K562 (cell line): ENCODE measurements around the gene FAM174B. TPM values are rescaled to one million over a fixed set of nuclear protein-coding genes. Genes with fewer than 3 reads are reported as not detected.

Source experiments
- ATAC-seq: fragments of 200-7000 bp; cut with Tn5 transposase; 3 replicates; pipeline ENCODE4 v1.9.1; 2020; ENCODE audit warnings: moderate library complexity
- BruUV-seq: library from RNA; stranded (reverse); fragments of 400-500 nt; replicated peaks from 2 replicates; lab custom pipeline; 2021; lab: Mats Ljungman, UMichigan
- CTCF ChIA-PET: fragments of 300-600 bp; formaldehyde crosslinking; extraction: SDS; loops from one replicate; lab custom pipeline; 2021; ENCODE audit warnings: low intra/inter-chr PET ratio; lab: Yijun Ruan, JAX
- POLR2A ChIA-PET: fragments of 300-600, 350-650 bp; sonication (Branson Sonifier 250); formaldehyde crosslinking; extraction: SDS; loops from one replicate; lab custom pipeline; 2021; ENCODE audit warnings: antibody characterized with exemption, inconsistent platforms; lab: Yijun Ruan, JAX
- DNase-seq, 4 experiments: peaks; one replicate each; pipeline versions ENCODE4 v3.0.0 to v3.0.0-alpha.2; 2011 to 2018; ENCODE audit warnings: low spot score in 3 of 4, mixed read lengths in 3 of 4; ENCODE audit errors: extremely low read depth in 1 of 4
- FAIRE-seq: peaks from 2 replicates; lab custom pipeline; 2011; peaks lifted over from hg19 to GRCh38; lab: Jason Lieb, UNC
- H2AFZ ChIP-seq: 2 replicates; pipeline ENCODE4 v1.6.0; 2011; ENCODE audit warnings: low read depth, low read length, control low read depth, inconsistent platforms
- H3K27ac ChIP-seq: fragments of 200-600 bp; 3 replicates; pipeline ENCODE4 v1.8.0; 2011; ENCODE audit warnings: low read depth, mild to moderate bottlenecking, control low read depth, inconsistent platforms, low read length, moderate library complexity, mixed read lengths; ENCODE audit errors: extremely low read depth
- H3K27me3 ChIP-seq, 2 experiments: fragments of 300-600 bp in 1 of 2; 2 replicates in 1 of 2; 3 replicates in 1 of 2; pipeline versions ENCODE4 v1.6.0 to v1.8.0; 2011; ENCODE audit warnings: inconsistent platforms in 2 of 2, low read length in 2 of 2, mild to moderate bottlenecking in 1 of 2, mixed read lengths in 1 of 2, moderate library complexity in 1 of 2; ENCODE audit not compliant: control insufficient read depth in 2 of 2, insufficient read depth in 2 of 2
- H3K36me3 ChIP-seq: fragments of 300-600 bp; 3 replicates; pipeline ENCODE4 v1.8.0; 2011; ENCODE audit warnings: mild to moderate bottlenecking, low read length, inconsistent platforms; ENCODE audit not compliant: control insufficient read depth, insufficient read depth
- H3K4me1 ChIP-seq, 2 experiments: fragments of 200-600 bp in 1 of 2; replicated peaks in 1 of 2; 2 replicates in 1 of 2; 3 replicates in 1 of 2; pipeline versions ENCODE4 v1.5.1 to v1.8.0; 2011; ENCODE audit warnings: inconsistent platforms in 2 of 2, low read length in 2 of 2, mild to moderate bottlenecking in 1 of 2, mixed read lengths in 1 of 2, moderate library complexity in 1 of 2; ENCODE audit not compliant: control insufficient read depth in 2 of 2, insufficient read depth in 2 of 2
- H3K4me2 ChIP-seq: 2 replicates; pipeline ENCODE4 v1.6.1; 2011; ENCODE audit warnings: low read length, control low read depth, inconsistent platforms, mixed read lengths; ENCODE audit not compliant: insufficient read depth
- H3K4me3 ChIP-seq: fragments of 200-600 bp; sonication (generic), shearing (Covaris generic); 2 replicates; pipeline ENCODE4 v1.5.1; 2016; ENCODE audit warnings: control low read depth, inconsistent platforms
- H3K79me2 ChIP-seq: fragments of 200-600 bp; 3 replicates; pipeline ENCODE4 v1.8.0; 2011; ENCODE audit warnings: low read length, inconsistent platforms; ENCODE audit not compliant: control insufficient read depth, insufficient read depth
- H3K9ac ChIP-seq, 2 experiments: 2 replicates each; pipeline versions ENCODE4 v1.6.0 to v1.6.1; 2011; ENCODE audit warnings: low read depth in 2 of 2, low read length in 2 of 2, control low read depth in 1 of 2, inconsistent platforms in 1 of 2, mild to moderate bottlenecking in 1 of 2, mixed read lengths in 1 of 2; ENCODE audit not compliant: insufficient read depth in 1 of 2
- H3K9me1 ChIP-seq: one replicate; pipeline ENCODE4 v1.6.0; 2011; ENCODE audit warnings: inconsistent platforms, mild to moderate bottlenecking, low read length, moderate library complexity; ENCODE audit not compliant: control insufficient read depth, insufficient read depth
- H3K9me3 ChIP-seq: replicated peaks from 2 replicates; pipeline ENCODE4 v1.5.1; 2011; ENCODE audit warnings: low read depth, low read length, inconsistent platforms; ENCODE audit not compliant: control insufficient read depth, insufficient read depth
- H4K20me1 ChIP-seq: replicated peaks from 2 replicates; pipeline ENCODE4 v1.6.1; 2011; ENCODE audit warnings: low read length, inconsistent platforms, mixed read lengths; ENCODE audit not compliant: control insufficient read depth, insufficient read depth
- ATF2 ChIP-seq: sonication (generic); formaldehyde crosslinking; IDR thresholded peaks from 2 replicates; pipeline ENCODE4 v1.8.1; 2022; ENCODE audit warnings: missing genetic modification reagents
- BRD4 ChIP-seq: fragments of 200-600 bp; sonication (generic); IDR thresholded peaks from 2 replicates; pipeline ENCODE4 v1.6.1; 2017; ENCODE audit warnings: inconsistent platforms
- BRF1 ChIP-seq: IDR thresholded peaks from 3 replicates; pipeline ENCODE4 v1.6.1; 2011; ENCODE audit warnings: borderline replicate concordance, mild to moderate bottlenecking; ENCODE audit not compliant: insufficient read length; ENCODE audit errors: extremely low read depth
- CBX5 ChIP-seq: IDR thresholded peaks from 2 replicates; pipeline ENCODE4 v1.6.1; 2014; ENCODE audit warnings: low read depth, borderline replicate concordance
- DPF2 ChIP-seq: fragments of 450-650 bp; IDR thresholded peaks from 2 replicates; pipeline ENCODE4 v1.6.1; 2016
- ETV6 ChIP-seq, 3 experiments: fragments of 150-350 bp in 1 of 3; sonication (generic) in 1 of 3; formaldehyde crosslinking in 1 of 3; IDR thresholded peaks; 2 replicates each; pipeline versions ENCODE4 v1.6.1 to v1.8.0; 2014 to 2022; ENCODE audit warnings: borderline replicate concordance in 2 of 3, low read depth in 2 of 3, antibody characterized with exemption in 1 of 3, low read length in 1 of 3, mild to moderate bottlenecking in 1 of 3, missing genetic modification reagents in 1 of 3
- FOXA3 ChIP-seq, 2 experiments: fragments of 450-650 bp in 1 of 2; sonication (generic) in 1 of 2; formaldehyde crosslinking; IDR thresholded peaks in 1 of 2; conservative IDR thresholded peaks in 1 of 2; 2 replicates each; pipeline versions ENCODE4 v1.4.0 to v1.8.0; 2020 to 2022; ENCODE audit warnings: mild to moderate bottlenecking in 2 of 2, missing genetic modification reagents in 1 of 2
- HDGF ChIP-seq: fragments of 450-650 bp; IDR thresholded peaks from 2 replicates; pipeline ENCODE4 v1.6.1; 2016
- HNRNPUL1 ChIP-seq: fragments of 200-400 bp; formaldehyde crosslinking; IDR thresholded peaks from 2 replicates; pipeline ENCODE4 v1.6.1; 2017; ENCODE audit warnings: low read length
- PHTF2 ChIP-seq: fragments of 250-450 bp; sonication (Bioruptor Pico); IDR thresholded peaks from 2 replicates; pipeline ENCODE4 v1.5.0; 2021; ENCODE audit warnings: mild to moderate bottlenecking
- POLR3G ChIP-seq: IDR thresholded peaks from 2 replicates; pipeline ENCODE4 v1.6.1; 2011; ENCODE audit not compliant: insufficient read length, insufficient replicate concordance; ENCODE audit errors: extremely low read depth
- TCF15 ChIP-seq: fragments of 250-450 bp; sonication (Bioruptor Pico); IDR thresholded peaks from 2 replicates; pipeline ENCODE4 v1.8.0; 2022; ENCODE audit warnings: moderate library complexity, mild to moderate bottlenecking, inconsistent platforms
- ZNF354B ChIP-seq: fragments of 250-450 bp; sonication (Bioruptor Pico); IDR thresholded peaks from 2 replicates; pipeline ENCODE4 v1.4.0; 2020
- ZNF41 ChIP-seq: fragments of 250-450 bp; sonication (Bioruptor Pico); conservative IDR thresholded peaks from 2 replicates; pipeline ENCODE4 v1.4.0; 2020; ENCODE audit warnings: mild to moderate bottlenecking
- ZNF551 ChIP-seq: fragments of 250-450 bp; sonication (Bioruptor Pico); IDR thresholded peaks from 2 replicates; pipeline ENCODE4 v1.5.0; 2021; ENCODE audit warnings: mild to moderate bottlenecking, moderate library complexity
- whole genome bisulfite sequencing: fragments of 100-300 bp; shearing (Covaris generic); methylation state at CpG from one replicate; pipeline ENCODE4 v1.1.6; 2016; ENCODE audit warnings: low coverage, mixed read lengths; ENCODE audit not compliant: insufficient coverage; ENCODE audit errors: missing lambda C conversion rate; 5-methylcytosine and 5-hydroxymethylcytosine counted together
- in situ Hi-C: fragments of 300-500 bp; cut with MboI; formaldehyde crosslinking; loops from 4 replicates; pipeline ENCODE4 v1.15.0; 2018; ENCODE audit warnings: inconsistent platforms, mixed read lengths
- intact Hi-C: fragments of 100-400 bp; cut with micrococcal nuclease; formaldehyde crosslinking; loops from 2 replicates; pipeline ENCODE4 v1.14.2; 2022
- polyA plus RNA-seq, 8 experiments: library from polyadenylated mRNA; depleted of rRNA in 4 of 8; stranded (reverse) in 5 of 8; unstranded in 3 of 8; fragments of >200 nt; fragmentation: Nextera tagmentation in 2 of 8; fragmentation: Illumina TruSeq in 1 of 8; extraction: Ambion mirVana in 2 of 8; extraction: Trizol in 1 of 8; gene quantifications; 2 replicates each; pipeline versions ENCODE4 v1.2.1 to v1.2.3, GENCODE V29; 2011 to 2014; ENCODE audit warnings: inconsistent platforms in 1 of 8, missing spikeins in 1 of 8
- total RNA-seq, 7 experiments: library from RNA; depleted of rRNA in 6 of 7; stranded (reverse); fragments of >200 nt in 6 of 7; fragmentation: Illumina TruSeq in 2 of 7; extraction: Trizol in 2 of 7; gene quantifications; 2 replicates each; pipeline versions ENCODE4 v1.2.1 to v1.2.3, GENCODE V29; 2011 to 2021; ENCODE audit warnings: low replicate concordance in 1 of 7
- TF ChIP-seq, protein P1 (sequence below): fragments of 150-350 bp; IDR thresholded peaks from 2 replicates; pipeline ENCODE4 v1.6.1; 2014; ENCODE audit warnings: low read depth, mild to moderate bottlenecking, low read length, borderline replicate concordance

FAM174B gene
- total and polyA plus RNA-seq, 9 of the 15 experiments (the other 6 are each of a cell fraction or from before 2014, with no cell fraction given): 0.39 to 2.7 (median 1.9) TPM; not detected in 1

GRCh38 chr15:92580933-92581445 lies 74.6 kb downstream of the FAM174B start (continued):
- TF ChIP-seq POLR3G: no peak
- TF ChIP-seq, all 486 proteins: peak for 0

DNA sequence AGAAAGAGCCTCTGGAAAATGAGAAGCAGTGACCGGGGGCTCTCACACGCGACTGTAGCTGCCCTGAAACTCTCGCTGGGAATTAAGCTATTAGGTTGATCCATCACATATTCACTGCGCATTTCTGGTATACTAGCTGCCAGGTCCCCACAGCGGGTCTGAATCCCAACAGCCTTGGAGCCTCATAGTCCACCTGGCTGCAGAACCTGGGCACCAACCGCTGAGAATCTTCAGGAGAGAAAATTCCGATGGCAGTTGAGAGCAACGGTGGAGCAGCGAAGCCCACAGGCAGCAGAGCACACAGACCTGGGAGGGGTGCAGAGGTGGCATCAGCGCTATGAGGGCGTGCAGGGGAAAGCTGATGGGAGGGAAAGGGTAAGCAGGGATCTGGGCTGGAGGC lies 75.1 kb downstream of the FAM174B start:
- TF ChIP-seq, protein P1, sequence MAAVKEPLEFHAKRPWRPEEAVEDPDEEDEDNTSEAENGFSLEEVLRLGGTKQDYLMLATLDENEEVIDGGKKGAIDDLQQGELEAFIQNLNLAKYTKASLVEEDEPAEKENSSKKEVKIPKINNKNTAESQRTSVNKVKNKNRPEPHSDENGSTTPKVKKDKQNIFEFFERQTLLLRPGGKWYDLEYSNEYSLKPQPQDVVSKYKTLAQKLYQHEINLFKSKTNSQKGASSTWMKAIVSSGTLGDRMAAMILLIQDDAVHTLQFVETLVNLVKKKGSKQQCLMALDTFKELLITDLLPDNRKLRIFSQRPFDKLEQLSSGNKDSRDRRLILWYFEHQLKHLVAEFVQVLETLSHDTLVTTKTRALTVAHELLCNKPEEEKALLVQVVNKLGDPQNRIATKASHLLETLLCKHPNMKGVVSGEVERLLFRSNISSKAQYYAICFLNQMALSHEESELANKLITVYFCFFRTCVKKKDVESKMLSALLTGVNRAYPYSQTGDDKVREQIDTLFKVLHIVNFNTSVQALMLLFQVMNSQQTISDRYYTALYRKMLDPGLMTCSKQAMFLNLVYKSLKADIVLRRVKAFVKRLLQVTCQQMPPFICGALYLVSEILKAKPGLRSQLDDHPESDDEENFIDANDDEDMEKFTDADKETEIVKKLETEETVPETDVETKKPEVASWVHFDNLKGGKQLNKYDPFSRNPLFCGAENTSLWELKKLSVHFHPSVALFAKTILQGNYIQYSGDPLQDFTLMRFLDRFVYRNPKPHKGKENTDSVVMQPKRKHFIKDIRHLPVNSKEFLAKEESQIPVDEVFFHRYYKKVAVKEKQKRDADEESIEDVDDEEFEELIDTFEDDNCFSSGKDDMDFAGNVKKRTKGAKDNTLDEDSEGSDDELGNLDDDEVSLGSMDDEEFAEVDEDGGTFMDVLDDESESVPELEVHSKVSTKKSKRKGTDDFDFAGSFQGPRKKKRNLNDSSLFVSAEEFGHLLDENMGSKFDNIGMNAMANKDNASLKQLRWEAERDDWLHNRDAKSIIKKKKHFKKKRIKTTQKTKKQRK: no peak
- TF ChIP-seq HNRNPUL1: no peak
- no peak for TF ChIP-seq DPF2
- TF ChIP-seq PHTF2 (CRISPR knock-in tag): no peak
- no peak for TF ChIP-seq TCF15
- no peak for TF ChIP-seq ZNF41
- TF ChIP-seq ATF2 (CRISPR knock-in tag): no peak
- TF ChIP-seq CBX5: no peak
- TF ChIP-seq BRD4: no peak
- no peak for TF ChIP-seq HDGF
- TF ChIP-seq FOXA3 (CRISPR knock-in tag; conservative IDR thresholded peaks at IDR 0.05 in 1 of 2, IDR thresholded peaks at IDR 0.05 in 1 of 2): no peak
- no peak for TF ChIP-seq ZNF354B (CRISPR knock-in tag)
- no peak for TF ChIP-seq ETV6 (IDR thresholded peaks at IDR 0.05; ENCODE audit: borderline replicate concordance in 1 of 2, low read depth in 2 of 2, low read length in 1 of 2)
- no peak for TF ChIP-seq ETV6 (CRISPR knock-in tag; IDR thresholded peaks at IDR 0.05; ENCODE audit: borderline replicate concordance)
- no peak for TF ChIP-seq BRF1
- no peak for TF ChIP-seq ZNF551 (CRISPR knock-in tag)
- no peak overlapping the region for H3K9ac ChIP-seq
- no peaks in the 10 kb centered on the region for H3K9me3 ChIP-seq
- H3K4me2 ChIP-seq: no peak overlapping the region
- no peaks in the 10 kb centered on the region for H4K20me1 ChIP-seq
- H3K4me3 ChIP-seq: no peak overlapping the region
- no peaks in the 10 kb centered on the region for H3K79me2 ChIP-seq
- FAIRE-seq: no peak
- H3K4me1 ChIP-seq: no peaks in the 10 kb centered on the region
- in situ Hi-C loops: no loop called here
- POLR2A ChIA-PET: no interaction called here
- H3K36me3 ChIP-seq: no peaks in the 10 kb centered on the region
- no peaks in the 10 kb centered on the region for H3K9me1 ChIP-seq
- no peak for DNase-seq
- intact Hi-C loops: no loop called here
- peaks cover 7 to 49% of the 10 kb centered on the region in 2 experiments; a peak in 4 of 5 replicates for H3K27me3 ChIP-seq
- CTCF ChIA-PET: no interaction called here
- no peak for ATAC-seq
- no peak overlapping the region for H2AFZ ChIP-seq
- H3K27ac ChIP-seq: no peak overlapping the region
- BruUV-seq: no TSS peak
- 0% methylated on average over 12 of the region's 12 CpGs for WGBS
